ENCODE results near the gene SHISAL2A.

- TF ChIP-seq CTCF (IDR thresholded peaks at IDR 0.05; ENCODE audit: extremely low read depth in 1 of 2, insufficient read depth in 1 of 2, low read depth in 1 of 2, low read length in 2 of 2) (no peak), POLR2A (IDR thresholded peaks at IDR 0.05; ENCODE audit: low read depth, low read length) (peak; percentile 85), EZH2 (IDR thresholded peaks at IDR 0.05; ENCODE audit: borderline replicate concordance, low read depth, low read length, severe bottlenecking) (no peak), POLR2AphosphoS5 (IDR thresholded peaks at IDR 0.05; ENCODE audit: insufficient read depth, low read depth, low read length) (peak; percentile 56), JUN (IDR thresholded peaks at IDR 0.05; ENCODE audit: borderline replicate concordance, insufficient read depth, insufficient read length, low read depth) (no peak), GATA2 (IDR thresholded peaks at IDR 0.05; ENCODE audit: insufficient read depth, insufficient read length, low read depth, low read length) (no peak), FOS (IDR thresholded peaks at IDR 0.05; ENCODE audit: borderline replicate concordance, insufficient read depth, low read length) (no peak), MYC (IDR thresholded peaks at IDR 0.05; ENCODE audit: low read depth, low read length) (peak; percentile 54)
- TF ChIP-seq, protein P1, sequence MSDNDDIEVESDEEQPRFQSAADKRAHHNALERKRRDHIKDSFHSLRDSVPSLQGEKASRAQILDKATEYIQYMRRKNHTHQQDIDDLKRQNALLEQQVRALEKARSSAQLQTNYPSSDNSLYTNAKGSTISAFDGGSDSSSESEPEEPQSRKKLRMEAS (IDR thresholded peaks at IDR 0.05; ENCODE audit: insufficient read depth, insufficient read length) = peak; percentile 92
These were observed 65.1 kb downstream of the SHISAL2A start, which contains the start of gene COA7 for GRCh38 chr1:52697795-52698674.

Data from endothelial cell of umbilical vein (primary cell).